Muscle layer of duodenum (tissue), 2 donors: ENCODE data around the gene ANKH.

Source experiments
- H3K27ac ChIP-seq: one replicate; pipeline ENCODE4 v1.7.0; 2013; ENCODE audit warnings: mild to moderate bottlenecking, low read length
- H3K27me3 ChIP-seq: one replicate; pipeline ENCODE4 v1.7.0; 2013; ENCODE audit warnings: low read depth, mild to moderate bottlenecking, control low read depth, low read length
- H3K36me3 ChIP-seq, 2 donors: one replicate each; pipeline ENCODE4 v1.7.0; 2013; ENCODE audit warnings: low read length in 2 of 2, control low read depth in 1 of 2, mild to moderate bottlenecking in 1 of 2; ENCODE audit not compliant: insufficient read depth in 2 of 2, control insufficient read depth in 1 of 2
- H3K4me1 ChIP-seq, 2 donors: one replicate each; pipeline ENCODE4 v1.7.0; 2013; ENCODE audit warnings: low read length in 2 of 2, mild to moderate bottlenecking in 2 of 2, control low read depth in 1 of 2, moderate library complexity in 1 of 2; ENCODE audit not compliant: insufficient read depth in 2 of 2, control insufficient read depth in 1 of 2
- H3K4me3 ChIP-seq, 2 donors: one replicate each; pipeline ENCODE4 v1.7.0; 2013; ENCODE audit warnings: low read length in 2 of 2, low read depth in 1 of 2, mild to moderate bottlenecking in 1 of 2
- H3K9me3 ChIP-seq, 2 donors: one replicate each; pipeline ENCODE4 v1.7.0; 2013; ENCODE audit warnings: low read length in 2 of 2, control low read depth in 1 of 2, mild to moderate bottlenecking in 1 of 2; ENCODE audit not compliant: control insufficient read depth in 1 of 2
- donor health status: healthy.

ANKH gene

DNA sequence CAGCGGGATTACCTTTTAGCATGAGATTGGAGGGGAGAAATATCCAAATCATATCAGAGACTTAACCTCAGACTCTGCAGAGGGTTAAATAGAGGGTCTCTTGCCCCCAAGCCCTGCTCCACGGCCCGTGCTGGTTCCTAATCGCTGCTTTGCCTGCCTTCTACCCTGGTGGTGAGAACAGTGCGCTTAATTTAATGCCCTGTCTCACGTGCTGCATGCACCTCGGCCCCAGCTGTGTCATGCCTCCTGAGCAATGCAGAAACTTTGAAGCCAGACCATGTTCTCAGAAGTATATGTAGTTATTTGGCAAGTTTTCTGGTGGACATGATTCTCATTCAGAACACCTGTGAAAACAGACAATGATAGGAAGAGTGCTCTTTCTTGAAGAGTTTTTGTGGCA is 205.6 kb downstream of the ANKH start:
- H3K27ac ChIP-seq = peak overlapping the region; percentile 69
- no peaks in the 10 kb centered on the region for H3K36me3 ChIP-seq
- H3K9me3 ChIP-seq = no peaks in the 10 kb centered on the region
- peaks cover 20 to 28% of the 10 kb centered on the region in 2 donors for H3K4me1 ChIP-seq
- H3K4me3 ChIP-seq = peak overlapping the region; percentile 79 to 85
- H3K27me3 ChIP-seq = no peaks in the 10 kb centered on the region

DNA sequence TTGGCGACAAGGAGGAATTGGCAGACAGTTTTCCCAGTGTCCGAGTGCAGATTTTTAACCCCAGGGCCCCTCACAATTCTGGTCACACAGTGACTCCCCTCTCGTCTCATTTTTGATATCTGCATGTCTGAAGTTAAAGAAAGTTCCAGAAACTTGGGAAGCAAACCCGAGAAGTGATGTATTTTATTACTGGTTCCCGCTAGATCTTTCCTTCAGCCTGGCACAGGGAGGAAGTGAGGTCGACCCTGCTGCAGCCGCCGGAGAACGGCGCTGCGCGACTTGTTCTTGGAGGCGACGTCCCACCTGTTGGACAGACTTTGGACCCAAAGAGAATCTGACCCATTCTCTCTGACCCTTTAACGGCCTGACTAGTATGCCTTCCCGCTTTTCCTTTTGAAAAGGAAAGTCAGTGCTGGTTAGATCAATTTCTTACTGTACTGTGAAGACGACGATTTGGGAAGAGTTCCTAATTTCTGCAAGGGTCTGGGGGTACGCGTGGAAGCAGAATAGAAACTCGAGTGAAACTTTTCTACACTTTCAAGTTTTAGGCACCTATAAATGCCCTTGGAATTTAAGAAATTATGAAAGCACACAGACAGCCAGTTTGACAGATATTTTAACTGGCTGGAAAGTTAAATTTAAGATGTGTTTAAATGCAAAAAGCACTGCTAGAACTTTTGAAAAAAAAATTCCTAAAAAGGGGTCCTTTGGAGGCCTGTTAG is 206.3 kb downstream of the ANKH start:
- no peaks in the 10 kb centered on the region for H3K27me3 ChIP-seq
- H3K4me3 ChIP-seq = peak overlapping the region; percentile 79 to 85
- H3K4me1 ChIP-seq = peaks cover 20 to 28% of the 10 kb centered on the region in 2 donors
- H3K9me3 ChIP-seq = no peaks in the 10 kb centered on the region
- H3K36me3 ChIP-seq = no peaks in the 10 kb centered on the region
- peak overlapping the region; percentile 69 for H3K27ac ChIP-seq

DNA sequence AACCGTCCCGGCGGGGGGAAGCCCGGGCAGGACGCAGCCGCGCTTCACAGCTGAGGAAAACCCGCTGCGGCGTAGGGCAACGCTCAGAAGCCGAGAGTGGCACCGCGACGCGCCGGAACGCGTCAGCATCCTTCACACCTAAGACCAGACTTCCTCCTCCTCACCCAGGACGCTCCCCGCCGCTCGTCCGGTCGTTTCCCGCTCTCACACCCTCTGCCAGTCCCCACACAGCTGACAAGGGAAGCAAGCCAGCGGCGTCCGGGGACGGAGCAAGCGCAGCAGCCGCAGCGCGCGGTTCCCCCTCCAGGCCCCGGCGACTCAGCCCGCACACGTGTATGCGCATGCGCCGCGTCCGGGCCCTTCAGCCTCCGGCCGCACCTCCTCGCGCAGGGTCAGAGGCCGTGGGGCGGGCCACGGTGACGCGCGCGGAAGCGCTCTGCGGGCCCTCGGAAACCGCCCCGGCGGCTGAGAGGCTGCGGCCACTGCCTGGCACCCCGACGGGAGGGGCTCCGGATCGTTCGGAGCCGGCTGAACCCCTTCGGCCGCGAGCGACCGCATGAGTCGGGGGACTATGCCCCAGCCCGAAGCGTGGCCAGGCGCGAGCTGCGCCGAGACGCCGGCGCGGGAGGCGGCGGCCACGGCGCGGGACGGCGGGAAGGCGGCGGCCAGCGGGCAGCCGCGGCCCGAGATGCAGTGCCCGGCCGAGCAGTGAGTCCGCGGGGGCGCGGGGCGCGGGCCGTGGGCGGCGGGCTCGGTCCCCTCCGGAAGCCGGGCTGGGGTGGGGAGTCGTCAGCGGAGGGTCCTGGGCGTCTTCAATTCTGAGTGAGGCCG is 207.1 kb downstream of the ANKH start, which contains the start of gene OTULIN:
Gene OTULIN (plus strand): TSS at position 449 of the 831 bp plus-strand sequence. CDS start 108 bp downstream, at position 557.
- H3K4me1 ChIP-seq = peaks cover 20 to 28% of the 10 kb centered on the region in 2 donors
- H3K27ac ChIP-seq = peak within 1 kb of the TSS; percentile 89
- H3K27me3 ChIP-seq = no peaks in the 10 kb centered on the region
- H3K9me3 ChIP-seq = no peaks in the 10 kb centered on the region
- peak within 1 kb of the TSS; percentile 79 to 85 for H3K4me3 ChIP-seq
- no peaks in the 10 kb centered on the region for H3K36me3 ChIP-seq

DNA sequence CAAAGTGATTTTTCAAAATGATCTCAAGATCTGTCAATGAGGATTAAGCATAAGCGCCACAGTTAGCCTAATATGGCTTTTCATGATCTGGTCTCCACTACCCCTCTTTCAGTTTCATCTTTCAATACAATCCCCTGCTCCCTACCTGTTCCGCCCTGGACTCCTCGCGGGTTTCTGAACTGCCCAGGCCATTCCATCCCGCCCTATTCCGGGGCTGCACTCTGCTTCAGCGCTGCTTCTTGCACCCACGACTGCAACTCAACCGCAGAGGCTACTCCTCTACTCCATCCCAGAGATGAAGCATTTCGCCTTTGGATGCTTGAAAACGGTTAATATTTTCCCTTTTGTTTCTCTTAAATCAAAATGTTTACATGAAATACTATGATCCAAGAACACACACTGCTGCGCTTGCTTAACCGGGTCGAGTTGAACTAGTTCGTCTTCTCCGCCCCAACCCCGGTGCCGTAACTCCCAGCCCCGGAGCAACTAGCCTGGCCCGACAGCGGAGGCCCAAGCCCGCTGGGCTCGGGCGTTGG is 207.8 kb downstream of the ANKH start:
- peak overlapping the region; percentile 89 for H3K27ac ChIP-seq
- peaks cover 20 to 28% of the 10 kb centered on the region in 2 donors for H3K4me1 ChIP-seq
- no peaks in the 10 kb centered on the region for H3K36me3 ChIP-seq
- no peaks in the 10 kb centered on the region for H3K27me3 ChIP-seq
- H3K9me3 ChIP-seq = no peaks in the 10 kb centered on the region
- H3K4me3 ChIP-seq = peak overlapping the region; percentile 79 to 85

DNA sequence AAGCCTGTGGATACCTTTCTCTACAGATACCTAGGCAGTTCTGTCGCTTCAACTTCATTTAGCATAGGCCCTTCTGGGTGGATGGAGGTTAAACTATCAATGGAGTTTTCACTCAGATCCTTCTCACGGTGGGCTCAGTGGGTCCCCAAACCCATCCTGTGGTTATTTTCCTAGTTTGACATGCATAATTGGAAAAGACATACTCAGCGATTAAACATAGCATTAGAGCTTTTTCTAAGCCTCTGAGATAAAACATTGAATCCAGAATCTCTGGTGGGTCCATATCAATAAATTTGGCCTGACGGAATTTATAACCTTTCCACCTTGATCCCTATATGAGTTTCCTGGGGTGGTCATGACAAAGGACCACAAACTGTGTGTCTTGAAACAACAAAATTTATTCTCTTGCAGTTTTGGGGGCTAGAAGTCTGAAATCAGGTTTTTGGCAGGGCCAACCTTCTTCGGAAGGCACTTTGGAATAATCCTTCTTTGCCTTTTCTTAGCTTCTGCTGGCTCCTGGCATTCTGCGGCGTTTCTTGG is 208.8 kb downstream of the ANKH start:
- H3K4me3 ChIP-seq = no peak overlapping the region
- H3K27ac ChIP-seq = no peak overlapping the region
- H3K27me3 ChIP-seq = no peaks in the 10 kb centered on the region

DNA sequence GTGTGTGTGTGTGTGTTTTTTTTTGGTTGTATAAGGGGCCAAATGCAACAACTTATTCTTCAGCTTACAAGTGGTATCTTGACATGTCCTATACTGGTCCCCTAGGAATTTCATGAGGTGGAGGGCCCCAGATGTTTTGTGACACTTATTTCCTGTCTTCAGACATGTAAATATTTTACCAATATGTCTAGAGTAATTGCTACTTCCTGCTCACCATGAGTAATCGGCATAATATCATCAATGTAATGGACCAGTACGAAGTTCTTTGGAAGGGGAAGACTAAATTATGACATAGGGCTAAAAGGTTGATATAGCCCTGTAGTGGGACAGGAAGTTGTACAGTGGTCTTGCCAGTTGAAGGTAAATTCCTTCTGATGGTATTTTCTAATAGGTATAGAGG is 210.7 kb downstream of the ANKH start:
- H3K36me3 ChIP-seq = no peaks in the 10 kb centered on the region
- no peak overlapping the region for H3K4me3 ChIP-seq
- H3K9me3 ChIP-seq = no peaks in the 10 kb centered on the region
- H3K27me3 ChIP-seq = no peaks in the 10 kb centered on the region
- H3K27ac ChIP-seq = no peak overlapping the region
- peaks cover 11 to 15% of the 10 kb centered on the region in 2 donors for H3K4me1 ChIP-seq

More for the DNA sequence above, 208.8 kb downstream of the ANKH start:
- Histone ChIP-seq H3K36me3 (no peaks in the 10 kb centered on the region), H3K4me1 (peaks cover 20 to 28% of the 10 kb centered on the region in 2 donors), H3K9me3 (no peaks in the 10 kb centered on the region)

DNA sequence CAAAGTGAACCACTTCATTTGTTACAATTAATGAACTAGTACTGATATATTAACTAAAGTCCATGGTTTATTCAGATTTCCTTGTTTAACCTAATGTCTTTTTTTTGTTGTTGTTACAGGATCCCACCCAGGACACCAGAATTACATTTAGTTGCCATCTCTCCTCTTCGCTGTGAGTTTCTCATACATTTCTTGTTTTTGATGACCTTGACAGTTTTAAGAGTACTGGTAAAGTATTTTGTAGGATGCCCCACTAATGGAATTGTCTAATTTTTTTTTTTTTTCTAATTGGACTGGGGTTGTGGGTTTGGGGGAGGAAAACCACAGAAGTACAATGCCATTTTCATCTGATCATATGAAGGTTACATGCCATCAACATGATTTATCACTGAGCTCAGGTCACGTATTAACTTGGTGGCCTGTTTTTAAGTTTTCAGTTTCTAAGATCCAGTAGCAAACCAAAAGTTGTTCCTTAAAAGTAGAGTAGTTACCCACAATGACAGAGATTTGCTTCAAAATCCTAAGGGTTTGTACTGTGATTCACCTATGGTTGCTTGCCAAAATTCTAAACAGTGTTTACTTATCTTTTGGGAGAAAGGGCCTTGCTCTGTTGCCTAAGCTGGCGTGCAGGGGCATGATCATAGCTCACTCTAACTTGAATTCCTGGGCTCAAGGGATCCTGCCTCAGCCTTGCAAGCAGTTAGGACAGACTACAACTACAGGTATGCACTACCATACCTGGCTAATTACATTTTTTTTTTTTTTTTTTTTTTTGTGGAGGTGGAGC is 211.6 kb downstream of the ANKH start:
- Histone ChIP-seq H3K9me3 (no peaks in the 10 kb centered on the region), H3K27me3 (no peaks in the 10 kb centered on the region), H3K4me1 (peaks cover 5 to 8% of the 10 kb centered on the region in 2 donors), H3K36me3 (no peaks in the 10 kb centered on the region), H3K4me3 (no peak overlapping the region), H3K27ac (no peak overlapping the region)

DNA sequence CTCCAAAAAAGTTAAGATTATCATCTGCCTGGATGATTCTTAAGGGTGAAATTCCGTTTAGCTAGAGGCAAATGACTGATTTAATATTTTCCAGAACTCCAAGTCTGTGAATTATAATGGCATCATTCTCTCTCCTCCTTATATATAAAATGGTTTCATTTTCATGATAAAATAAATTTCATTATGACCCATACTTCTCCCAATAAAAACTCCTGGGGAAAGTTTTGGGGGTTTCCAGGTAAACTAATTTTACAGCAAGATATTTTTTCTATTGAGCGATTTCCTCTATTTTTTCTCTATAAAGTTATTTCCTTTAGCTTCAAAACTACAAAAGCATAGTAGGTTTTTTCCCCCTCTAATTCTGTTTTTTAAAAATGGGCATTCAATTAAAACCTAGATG is 214.7 kb downstream of the ANKH start:
- Histone ChIP-seq H3K27me3 (peaks cover 5% of the 10 kb centered on the region), H3K4me1 (no peaks in the 10 kb centered on the region), H3K36me3 (no peaks in the 10 kb centered on the region), H3K27ac (no peak overlapping the region), H3K4me3 (no peak overlapping the region), H3K9me3 (no peaks in the 10 kb centered on the region)

DNA sequence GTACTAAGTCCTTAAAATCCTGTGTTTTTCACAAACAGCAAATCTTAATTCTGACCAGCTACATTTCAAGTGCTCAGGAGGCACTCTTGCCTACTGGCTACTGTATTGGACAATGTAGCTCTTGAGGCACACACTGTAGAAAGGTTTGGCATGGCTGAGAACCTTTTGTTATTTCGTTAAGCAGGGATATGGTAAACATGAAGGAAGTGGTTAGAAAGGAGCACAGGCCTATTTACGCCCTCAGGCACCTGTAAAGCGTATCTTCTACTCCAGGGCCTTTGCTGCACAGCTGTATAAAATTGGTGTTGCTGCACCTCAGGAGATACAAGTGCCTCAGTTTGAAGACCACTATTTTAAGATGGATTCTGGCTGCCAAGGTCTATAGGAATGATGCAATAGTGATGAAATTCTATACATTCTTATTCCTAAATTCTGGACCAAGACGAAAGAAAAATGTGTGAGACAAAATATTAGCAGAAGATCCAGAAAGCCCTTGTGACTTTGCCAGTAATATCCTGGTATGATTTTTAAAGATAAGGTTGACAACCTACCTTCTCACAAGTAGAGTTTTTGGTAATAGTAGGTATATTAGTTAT is 216.3 kb downstream of the ANKH start:
- Histone ChIP-seq H3K27ac (no peak overlapping the region), H3K4me1 (no peaks in the 10 kb centered on the region), H3K4me3 (no peak overlapping the region), H3K36me3 (no peaks in the 10 kb centered on the region), H3K9me3 (no peaks in the 10 kb centered on the region), H3K27me3 (peaks cover 5% of the 10 kb centered on the region)
